GM12891 (cell line): ENCODE data around the gene GRM7.

Source experiments
- DNase-seq: peaks from one replicate; pipeline ENCODE4 v3.0.0; 2011; ENCODE audit warnings: low spot score; ENCODE audit not compliant: insufficient read length
- FAIRE-seq: peaks from 2 replicates; lab custom pipeline; 2011; peaks lifted over from hg19 to GRCh38; lab: Jason Lieb, UNC
- PAX5 ChIP-seq: IDR thresholded peaks from 2 replicates; pipeline ENCODE4 v1.6.1; 2011; ENCODE audit warnings: low read length, moderate library complexity, mild to moderate bottlenecking; ENCODE audit not compliant: insufficient read depth, severe bottlenecking
- POLR2A ChIP-seq: IDR thresholded peaks from 2 replicates; pipeline ENCODE4 v1.6.1; 2011; ENCODE audit warnings: low read depth, low read length, control low read depth
- POLR2AphosphoS5 ChIP-seq: IDR thresholded peaks from 2 replicates; pipeline ENCODE4 v1.6.1; 2011; ENCODE audit warnings: low read depth, low read length, control low read depth
- POU2F2 ChIP-seq: IDR thresholded peaks from 2 replicates; pipeline ENCODE4 v1.6.1; 2011; ENCODE audit warnings: low read depth, mild to moderate bottlenecking, control low read depth, low read length, moderate library complexity
- SPI1 ChIP-seq: IDR thresholded peaks from 2 replicates; pipeline ENCODE4 v1.6.1; 2011; ENCODE audit warnings: low read depth, low read length, control low read depth
- TAF1 ChIP-seq: IDR thresholded peaks from 2 replicates; pipeline ENCODE4 v1.6.1; 2011; ENCODE audit warnings: low read depth, low read length, control low read depth

The GRM7 gene

DNA sequence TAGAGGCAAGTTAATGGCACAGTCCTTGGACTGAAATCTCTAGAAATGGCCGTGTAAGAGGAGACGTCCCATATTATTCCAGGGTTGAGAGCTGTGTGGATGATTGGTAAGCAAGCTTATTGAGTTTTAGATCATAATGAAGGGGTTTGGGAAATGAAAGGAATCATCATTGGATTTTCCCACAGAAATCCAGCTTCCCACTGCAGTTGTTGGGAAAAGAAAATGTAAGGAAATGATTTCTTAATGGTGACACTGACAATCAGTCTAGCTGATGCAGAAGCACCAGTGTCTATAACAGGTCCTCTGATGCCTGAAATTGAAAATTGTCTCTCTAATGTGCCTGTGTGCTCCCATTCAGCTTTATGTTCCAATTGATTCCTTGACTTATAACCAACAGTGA is 728.6 kb downstream of the GRM7 start:
- TF ChIP-seq SPI1: no peak
- DNase-seq (no peak), FAIRE-seq (no peak)

DNA sequence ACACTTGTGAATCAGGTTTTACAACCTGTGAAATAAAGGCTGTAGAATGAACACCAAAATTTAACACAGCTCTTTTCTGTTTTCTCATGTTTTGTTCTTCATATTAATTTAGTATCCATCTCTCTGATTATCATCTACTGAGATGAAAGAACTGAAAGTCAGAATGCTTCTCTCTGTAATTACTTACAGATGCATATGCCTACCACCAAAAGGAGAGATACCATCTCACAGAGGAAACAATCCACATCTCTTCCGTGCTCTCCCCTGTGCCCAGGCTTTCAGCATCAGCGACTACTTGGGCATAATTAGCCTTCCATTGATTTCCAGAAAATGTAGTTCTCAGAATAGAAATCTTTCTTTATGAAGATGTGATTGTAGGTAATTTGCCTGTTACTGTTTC is 741.4 kb downstream of the GRM7 start:
- FAIRE-seq (no peak), DNase-seq (no peak)
- no peak for TF ChIP-seq SPI1
- no peak for TF ChIP-seq PAX5
- no peak for TF ChIP-seq TAF1
- no peak for TF ChIP-seq POLR2AphosphoS5

DNA sequence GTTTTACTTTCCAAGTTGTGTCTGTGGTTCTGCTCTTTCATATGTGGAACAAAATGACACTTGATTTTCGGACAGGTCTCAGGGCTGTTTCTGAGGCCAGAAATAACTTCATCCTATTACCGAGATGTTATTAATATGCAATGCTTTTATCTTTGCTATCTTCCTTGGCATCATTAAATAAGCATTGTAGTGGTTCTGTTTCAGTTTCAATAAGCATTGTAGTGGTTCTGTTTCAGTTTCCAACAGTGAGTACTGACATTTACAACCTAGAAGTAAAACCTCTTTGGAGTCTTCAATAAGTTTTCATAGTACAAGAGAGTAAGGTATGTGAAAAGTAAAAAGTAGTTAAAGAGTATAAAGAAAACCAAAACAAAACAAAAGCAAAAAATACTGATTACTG is 746.2 kb downstream of the GRM7 start:
- DNase-seq (no peak), FAIRE-seq (no peak)
- TF ChIP-seq POU2F2 (no peak), TAF1 (no peak), POLR2AphosphoS5 (no peak)

DNA sequence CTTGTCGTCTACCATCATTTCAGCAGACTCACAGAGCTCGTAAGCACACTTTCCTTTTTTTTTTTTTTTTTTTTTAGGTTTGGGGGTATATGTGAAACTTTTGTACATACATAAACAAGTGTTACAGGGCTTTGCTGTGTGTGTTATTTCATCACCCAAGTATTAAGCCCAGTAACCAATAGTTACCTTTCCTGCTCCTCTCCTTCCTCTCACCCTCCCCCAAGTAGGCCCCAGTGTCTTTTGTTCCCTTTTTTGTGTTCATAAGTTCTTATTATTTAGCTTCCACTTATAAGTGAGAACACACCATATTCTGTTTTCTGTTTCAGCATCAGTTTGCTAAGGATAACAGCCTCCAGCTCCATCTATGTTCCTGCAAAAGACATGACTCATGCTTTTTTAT is 746.8 kb downstream of the GRM7 start:
- FAIRE-seq: no peak
- TF ChIP-seq SPI1 (no peak), POU2F2 (no peak), TAF1 (no peak), PAX5 (no peak), POLR2AphosphoS5 (no peak), POLR2A (no peak)
- no peak for DNase-seq

DNA sequence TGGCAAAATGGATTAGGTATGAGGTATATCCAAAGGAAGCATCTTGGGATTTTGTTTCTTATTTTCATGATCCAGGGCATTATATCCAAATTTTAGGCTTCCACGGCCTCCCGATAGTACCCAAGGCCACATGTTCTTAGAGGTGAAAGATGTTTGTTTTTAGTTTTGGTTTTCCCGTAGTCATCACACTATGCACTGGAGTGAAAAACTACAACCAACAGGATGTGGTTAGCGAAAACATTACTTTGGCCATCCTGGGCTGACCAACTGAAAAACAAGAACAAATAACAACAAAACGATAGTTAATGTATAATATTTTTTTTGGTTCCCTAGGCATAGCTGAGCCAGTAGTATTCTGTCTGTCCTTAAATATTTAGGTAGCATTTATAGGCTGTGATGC is 749.7 kb downstream of the GRM7 start:
- TF ChIP-seq PAX5: no peak
- TF ChIP-seq POLR2AphosphoS5: no peak
- no peak for TF ChIP-seq SPI1
- DNase-seq (no peak), FAIRE-seq (no peak)

DNA sequence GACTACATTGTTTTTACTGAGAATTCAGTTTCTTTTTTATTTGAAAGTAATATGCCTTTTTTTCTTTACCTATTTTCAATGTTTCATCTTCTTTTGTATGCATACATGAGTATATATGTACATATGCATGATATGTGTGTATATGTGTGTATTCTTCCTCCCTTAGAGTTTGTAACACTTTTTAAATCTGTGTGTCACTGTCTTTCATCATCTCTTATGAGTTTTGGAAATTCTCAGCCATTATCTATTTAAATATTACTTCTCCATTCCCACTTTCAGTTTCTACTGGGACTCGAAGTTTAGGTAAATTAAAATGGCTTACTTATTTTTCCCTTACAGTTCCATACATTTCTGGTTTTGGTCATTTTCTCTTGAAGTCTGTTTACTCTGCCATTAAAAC is 754.1 kb downstream of the GRM7 start:
- no peak for FAIRE-seq

DNA sequence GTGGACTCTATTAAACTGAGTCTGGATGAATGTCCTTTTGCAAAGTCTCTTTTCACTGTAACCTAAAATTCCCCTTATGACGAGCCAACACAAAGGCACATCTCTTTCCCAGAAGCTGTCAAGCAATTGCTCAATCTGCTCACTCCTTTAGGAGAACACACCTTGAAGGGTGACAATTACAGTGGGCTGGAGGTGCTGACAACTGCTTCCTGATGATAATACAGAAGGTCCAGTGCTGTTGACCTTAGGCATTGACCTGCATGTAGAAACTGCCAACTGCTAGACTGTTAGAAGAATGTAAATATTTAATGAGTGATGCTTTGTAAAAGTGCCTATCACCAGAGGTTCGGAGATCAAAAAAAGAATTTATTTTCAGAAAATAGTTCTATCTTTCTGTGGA is 757.7 kb downstream of the GRM7 start:
- DNase-seq (no peak), FAIRE-seq (no peak)
- TF ChIP-seq POLR2AphosphoS5: no peak
- no peak for TF ChIP-seq SPI1
- TF ChIP-seq PAX5: no peak
- no peak for TF ChIP-seq POU2F2
- TF ChIP-seq POLR2A: no peak
- TF ChIP-seq TAF1: no peak

More for the DNA sequence above, 754.1 kb downstream of the GRM7 start:
- DNase-seq: no peak
- TF ChIP-seq SPI1 (no peak), POLR2A (no peak), PAX5 (no peak), POLR2AphosphoS5 (no peak)

DNA sequence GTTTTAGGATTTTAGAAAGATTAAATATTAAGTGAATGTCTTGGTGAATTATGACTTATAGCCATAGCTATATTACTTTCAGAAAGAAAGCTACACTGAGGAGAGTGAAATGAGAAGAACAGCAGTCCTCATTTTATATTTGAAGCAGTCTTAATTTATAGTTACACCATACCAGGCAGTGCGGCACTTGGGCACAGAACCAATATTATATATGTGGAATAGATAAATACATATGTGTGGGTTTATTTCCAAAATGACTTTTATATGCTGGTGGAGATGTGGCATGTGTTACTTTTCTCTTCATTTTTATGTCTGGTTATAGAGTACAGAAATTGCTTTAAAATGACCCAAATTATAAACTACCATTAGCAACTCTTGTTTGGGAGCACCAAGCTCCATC is 759.5 kb downstream of the GRM7 start:
- FAIRE-seq: no peak
- TF ChIP-seq TAF1 (no peak), SPI1 (no peak), POU2F2 (no peak), POLR2AphosphoS5 (no peak), POLR2A (no peak), PAX5 (no peak)
- no peak for DNase-seq

DNA sequence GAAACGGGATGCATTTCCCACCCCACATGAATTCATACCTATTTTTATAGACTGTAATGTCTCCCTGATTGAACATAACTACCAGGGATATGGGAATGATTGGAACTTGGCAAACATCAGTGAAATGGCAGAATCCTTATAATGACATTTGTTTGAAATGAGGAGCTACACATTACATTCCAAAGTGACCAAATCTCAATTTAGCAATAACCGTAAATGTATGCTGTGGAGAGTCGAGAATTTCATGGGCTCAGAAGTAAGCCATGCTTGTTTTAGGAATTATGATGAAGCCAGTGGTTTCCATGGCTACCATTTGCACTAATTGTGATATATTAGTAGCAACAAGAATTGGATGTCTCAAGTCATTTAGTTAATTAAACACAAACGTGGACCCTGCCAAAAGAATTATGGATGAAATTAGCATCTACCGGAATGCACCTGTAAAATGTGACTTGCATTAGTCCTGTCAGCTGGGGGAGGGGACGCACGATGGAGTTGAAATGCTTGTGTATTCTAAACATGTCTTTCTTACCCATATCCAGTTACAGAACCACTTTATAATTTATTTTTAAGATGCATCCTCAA is 760.2 kb downstream of the GRM7 start:
- no peak for TF ChIP-seq POU2F2
- FAIRE-seq (no peak), DNase-seq (no peak)

DNA sequence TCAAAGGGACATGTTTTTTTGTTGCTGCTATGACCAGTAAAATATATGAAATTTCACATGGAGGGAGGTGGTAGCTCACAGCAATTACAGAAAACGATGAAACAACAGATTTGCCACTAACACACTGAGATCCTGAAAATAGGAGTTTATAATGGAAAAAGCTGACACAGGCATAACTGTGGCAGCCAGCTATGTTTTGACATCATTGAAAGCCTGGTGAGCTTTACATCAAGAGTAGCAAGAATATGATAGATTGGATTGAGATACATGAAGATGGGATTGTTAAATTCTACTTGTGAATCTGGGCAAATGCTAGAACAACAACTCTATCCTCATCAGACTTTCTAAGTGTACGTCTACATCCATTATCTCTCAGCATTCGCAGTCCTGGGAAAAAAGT is 760.7 kb downstream of the GRM7 start:
- no peak for DNase-seq
- TF ChIP-seq TAF1 (no peak), POU2F2 (no peak), PAX5 (no peak), SPI1 (no peak), POLR2A (no peak), POLR2AphosphoS5 (no peak)
- FAIRE-seq: no peak

DNA sequence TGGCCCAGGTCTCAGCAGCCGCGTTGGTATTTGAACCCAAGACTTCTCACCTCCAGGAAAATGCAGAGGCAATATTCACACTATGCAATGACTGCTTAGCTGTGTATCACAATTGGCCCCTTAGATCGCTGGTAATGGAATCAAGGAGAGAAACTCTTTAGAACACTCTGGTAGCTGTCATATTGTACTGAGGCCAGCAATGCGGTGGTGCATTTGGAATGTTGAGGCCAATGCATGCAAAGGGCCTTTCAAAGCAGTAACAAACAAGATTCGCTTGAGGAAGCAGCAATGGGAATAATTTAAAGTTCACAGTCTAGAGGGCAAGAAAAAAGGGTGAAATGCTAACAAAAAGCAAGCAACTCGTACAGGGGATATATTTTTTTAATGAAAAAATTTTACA is 764.1 kb downstream of the GRM7 start:
- DNase-seq: no peak
- FAIRE-seq: no peak
- TF ChIP-seq POLR2AphosphoS5 (no peak), PAX5 (no peak), SPI1 (no peak), POU2F2 (no peak), POLR2A (no peak), TAF1 (no peak)
